Naive thymus-derived CD4-positive, alpha-beta T cell (primary cell): ENCODE data around the gene ITGA3. TPM values are rescaled to one million over a fixed set of nuclear protein-coding genes. Genes with fewer than 3 reads are reported as not detected.

ENCODE experiments used
- ATAC-seq: fragments of 150-1000 bp; cut with Tn5 transposase; 2 replicates; pipeline ENCODE4 v1.10.0; 2021; ENCODE audit warnings: mild to moderate bottlenecking, moderate library complexity
- CTCF ChIA-PET: fragments of 350-600 bp; sonication (Branson Sonifier 250); formaldehyde crosslinking; loops from one replicate; lab custom pipeline; 2021; ENCODE audit warnings: antibody characterized with exemption; lab: Charles Lee
- POLR2A ChIA-PET: fragments of 350-600 bp; sonication (Branson Sonifier 250); formaldehyde crosslinking; loops from one replicate; lab custom pipeline; 2021; ENCODE audit warnings: antibody characterized with exemption, inconsistent platforms; lab: Charles Lee
- DNase-seq, 9 donors: peaks; one replicate each; pipeline versions ENCODE4 v3.0.0 to v3.0.0-alpha.2; 2020 to 2022; ENCODE audit warnings: mixed read lengths in 1 of 9
- H3K27ac ChIP-seq: one replicate; pipeline ENCODE4 v1.7.0; 2013; ENCODE audit warnings: mild to moderate bottlenecking, low read depth, low read length, moderate library complexity
- H3K27me3 ChIP-seq, 2 donors: one replicate each; pipeline ENCODE4 v1.7.0; 2013; ENCODE audit warnings: low read length in 2 of 2, mild to moderate bottlenecking in 2 of 2, moderate library complexity in 2 of 2; ENCODE audit not compliant: control insufficient read depth in 2 of 2, insufficient read depth in 2 of 2
- H3K36me3 ChIP-seq, 3 experiments: 1 replicate in 2 of 3; 2 replicates in 1 of 3; pipeline ENCODE4 v1.7.0; 2013; ENCODE audit warnings: low read length in 3 of 3, mild to moderate bottlenecking in 3 of 3, moderate library complexity in 1 of 3; ENCODE audit not compliant: insufficient read depth in 3 of 3, control insufficient read depth in 2 of 3
- H3K4me1 ChIP-seq, 2 donors: one replicate each; pipeline ENCODE4 v1.7.0; 2013; ENCODE audit warnings: low read length in 2 of 2, mild to moderate bottlenecking in 2 of 2, moderate library complexity in 1 of 2; ENCODE audit not compliant: control insufficient read depth in 2 of 2, insufficient read depth in 2 of 2
- H3K4me3 ChIP-seq: 2 replicates; pipeline ENCODE4 v1.7.0; 2013; ENCODE audit warnings: mild to moderate bottlenecking, low read length
- H3K9me3 ChIP-seq, 3 experiments: 1 replicate in 2 of 3; 2 replicates in 1 of 3; pipeline ENCODE4 v1.7.0; 2013; ENCODE audit warnings: low read length in 3 of 3; ENCODE audit not compliant: control insufficient read depth in 2 of 3
- H3K27ac Mint-ChIP-seq, 9 donors: one replicate each; pipeline ENCODE4 v1.8.0; 2020 to 2022; ENCODE audit warnings: mixed read lengths in 9 of 9, mild to moderate bottlenecking in 8 of 9, moderate library complexity in 5 of 9, inconsistent platforms in 2 of 9
- H3K27me3 Mint-ChIP-seq, 5 donors: one replicate each; pipeline ENCODE4 v1.8.0; 2021 to 2022; ENCODE audit warnings: mixed read lengths in 5 of 5, mild to moderate bottlenecking in 1 of 5
- H3K36me3 Mint-ChIP-seq, 5 donors: one replicate each; pipeline ENCODE4 v1.8.0; 2020 to 2022; ENCODE audit warnings: mixed read lengths in 5 of 5, mild to moderate bottlenecking in 3 of 5, inconsistent platforms in 1 of 5
- H3K4me1 Mint-ChIP-seq, 7 donors: one replicate each; pipeline ENCODE4 v1.8.0; 2020 to 2022; ENCODE audit warnings: mixed read lengths in 7 of 7, mild to moderate bottlenecking in 3 of 7, inconsistent platforms in 1 of 7
- H3K4me3 Mint-ChIP-seq, 10 donors: one replicate each; pipeline ENCODE4 v1.8.0; 2020 to 2022; ENCODE audit warnings: mild to moderate bottlenecking in 10 of 10, mixed read lengths in 10 of 10, moderate library complexity in 6 of 10, inconsistent platforms in 2 of 10
- H3K9me3 Mint-ChIP-seq, 11 donors: one replicate each; pipeline ENCODE4 v1.8.0; 2020 to 2022; ENCODE audit warnings: mixed read lengths in 11 of 11, mild to moderate bottlenecking in 4 of 11, inconsistent platforms in 1 of 11, moderate library complexity in 1 of 11
- intact Hi-C, 2 donors: fragments of 100-400 bp; cut with micrococcal nuclease; formaldehyde crosslinking; loops; one replicate each; pipeline ENCODE4 v1.15.1; 2023
- polyA plus RNA-seq, 2 donors: library from polyadenylated mRNA; unstranded; fragments of 300-500 nt; fragmentation: Illumina TruSeq; gene quantifications; one replicate each; pipeline ENCODE4 v1.2.3, GENCODE V29; 2021
- total RNA-seq, 6 experiments: library from RNA in 5 of 6; stranded (reverse) in 5 of 6; gene quantifications; 1 replicate in 5 of 6; 2 replicates in 1 of 6; pipeline ENCODE4 v1.2.3 and lab custom pipeline; 2021 to 2026

The ITGA3 gene
- total and polyA plus RNA-seq, 7 experiments from 2014 or later = 1.4 to 14.6 (median 5.4) TPM

- no peak overlapping the region for H3K27ac Mint-ChIP-seq
These were observed 61.5 kb downstream of the ITGA3 start for GRCh38 chr17:50117202-50118051.

GRCh38 chr17:50118076-50118827 lies 62.3 kb downstream of the ITGA3 start:
- no peaks in the 10 kb centered on the region for H3K36me3 Mint-ChIP-seq
- H3K4me1 Mint-ChIP-seq = peaks cover 7 to 18% (median 13%) of the 10 kb centered on the region in 7 donors
- ChIA-PET CTCF (interaction anchor here (0.8 to 1.7 kb wide), 2 partner anchors 24 to 40 kb away, joined by 4 to 6 read pairs; no protein-coding TSS in a partner anchor), POLR2A (interaction anchor here (0.7 kb wide), 1 partner anchor 26 kb away, joined by 4 read pairs; no protein-coding TSS in a partner anchor)
- H3K27me3 Mint-ChIP-seq = peaks cover 24 to 75% (median 32%) of the 10 kb centered on the region in 5 donors
- Histone ChIP-seq H3K27ac (no peak overlapping the region), H3K9me3 (no peaks in the 10 kb centered on the region), H3K4me1 (peaks cover 0 to 4% of the 10 kb centered on the region in 2 donors), H3K27me3 (peaks cover 4 to 9% of the 10 kb centered on the region in 2 donors), H3K36me3 (no peaks in the 10 kb centered on the region), H3K4me3 (no peak overlapping the region)
- H3K9me3 Mint-ChIP-seq = peaks cover 0 to 5% (median 0%) of the 10 kb centered on the region in 11 donors
- no peak for DNase-seq
- ATAC-seq = no peak
- peak overlapping the region in 2 of 10 donors; percentile 20 to 49 for H3K4me3 Mint-ChIP-seq
- intact Hi-C loops = no loop called here
- H3K27ac Mint-ChIP-seq = peak overlapping the region in 1 of 9 donors; percentile 39

More at GRCh38 chr17:50117202-50118051, 61.5 kb downstream of the ITGA3 start:
- H3K27me3 ChIP-seq = peaks cover 4 to 9% of the 10 kb centered on the region in 2 donors
- H3K9me3 ChIP-seq = no peaks in the 10 kb centered on the region
- peaks cover 0 to 4% of the 10 kb centered on the region in 2 donors for H3K4me1 ChIP-seq
- peaks cover 7 to 18% (median 12%) of the 10 kb centered on the region in 7 donors for H3K4me1 Mint-ChIP-seq
- ATAC-seq = peak; percentile 94
- peak overlapping the region in 9 of 10 donors; percentile 32 to 73 (median 62) for H3K4me3 Mint-ChIP-seq
- H3K4me3 ChIP-seq = peak overlapping the region; percentile 30
- intact Hi-C loops = loop anchor here in 1 of 2 donors (1.0 kb wide), 4 partner anchors 22 to 180 kb away; partner anchors contain the start of gene PDK2
- no peak overlapping the region for H3K27ac ChIP-seq
- no peaks in the 10 kb centered on the region for H3K36me3 Mint-ChIP-seq
- peaks cover 24 to 68% (median 32%) of the 10 kb centered on the region in 5 donors for H3K27me3 Mint-ChIP-seq
- peak; percentile 38 to 70 (median 58) for DNase-seq
- H3K36me3 ChIP-seq = no peaks in the 10 kb centered on the region
- ChIA-PET CTCF (interaction anchor here (0.6 to 3.7 kb wide), 10 partner anchors 20 to 71 kb away, joined by 3 to 12 read pairs (median 3); no protein-coding TSS in a partner anchor), POLR2A (interaction anchor here (0.6 kb wide), 1 partner anchor 561 kb away, joined by 3 read pairs; no protein-coding TSS in a partner anchor)
- H3K9me3 Mint-ChIP-seq = peaks cover 0 to 5% (median 0%) of the 10 kb centered on the region in 11 donors

- H3K4me1 ChIP-seq = peaks cover 0 to 4% of the 10 kb centered on the region in 2 donors
- ChIA-PET POLR2A (interaction anchor here (0.7 kb wide), 1 partner anchor 27 kb away, joined by 4 read pairs; no protein-coding TSS in a partner anchor), CTCF (interaction anchor here (1.7 kb wide), 1 partner anchor 25 kb away, joined by 6 read pairs; no protein-coding TSS in a partner anchor)
- Mint-ChIP-seq H3K27ac (no peak overlapping the region), H3K9me3 (peaks cover 0 to 5% (median 0%) of the 10 kb centered on the region in 11 donors), H3K27me3 (peaks cover 24 to 76% (median 32%) of the 10 kb centered on the region in 5 donors), H3K4me3 (peak overlapping the region in 1 of 10 donors; percentile 20), H3K4me1 (peaks cover 7 to 18% (median 13%) of the 10 kb centered on the region in 7 donors), H3K36me3 (no peaks in the 10 kb centered on the region)
- no peak for DNase-seq
- no peaks in the 10 kb centered on the region for H3K36me3 ChIP-seq
- H3K27me3 ChIP-seq = peaks cover 4 to 9% of the 10 kb centered on the region in 2 donors
- H3K4me3 ChIP-seq = no peak overlapping the region
- H3K27ac ChIP-seq = no peak overlapping the region
- no peaks in the 10 kb centered on the region for H3K9me3 ChIP-seq
- intact Hi-C loops = no loop called here
- no peak for ATAC-seq
These were observed 62.9 kb downstream of the ITGA3 start for GRCh38 chr17:50118828-50119218.

- H3K9me3 ChIP-seq = no peaks in the 10 kb centered on the region
- peaks cover 4 to 9% of the 10 kb centered on the region in 2 donors for H3K27me3 ChIP-seq
- H3K4me1 ChIP-seq = peaks cover 0 to 4% of the 10 kb centered on the region in 2 donors
- H3K4me1 Mint-ChIP-seq = peaks cover 0 to 9% (median 7%) of the 10 kb centered on the region in 7 donors
- DNase-seq (no peak), ATAC-seq (no peak)
- no peak overlapping the region for H3K27ac ChIP-seq
- H3K36me3 Mint-ChIP-seq = no peaks in the 10 kb centered on the region
- H3K4me3 Mint-ChIP-seq = no peak overlapping the region
- CTCF ChIA-PET = interaction anchor here (1.0 kb wide), 1 partner anchor 49 kb away, joined by 3 read pairs; no protein-coding TSS in a partner anchor
- H3K27me3 Mint-ChIP-seq = peaks cover 18 to 74% (median 26%) of the 10 kb centered on the region in 5 donors
- intact Hi-C loops = no loop called here
- peaks cover 0 to 7% (median 0%) of the 10 kb centered on the region in 11 donors for H3K9me3 Mint-ChIP-seq
- POLR2A ChIA-PET = no interaction called here
- H3K27ac Mint-ChIP-seq = no peak overlapping the region
- no peak overlapping the region for H3K4me3 ChIP-seq
- H3K36me3 ChIP-seq = no peaks in the 10 kb centered on the region
These were observed 64.8 kb downstream of the ITGA3 start for GRCh38 chr17:50120475-50121253.

- ChIA-PET CTCF (interaction anchor here (0.6 to 1.0 kb wide), 4 partner anchors 16 to 93 kb away, joined by 3 read pairs; no protein-coding TSS in a partner anchor), POLR2A (interaction anchor here (1.0 kb wide), 1 partner anchor 11 kb away, joined by 3 read pairs; no protein-coding TSS in a partner anchor)
- no peaks in the 10 kb centered on the region for H3K9me3 ChIP-seq
- ATAC-seq = no peak
- H3K4me3 Mint-ChIP-seq = no peak overlapping the region
- intact Hi-C loops = no loop called here
- H3K27me3 ChIP-seq = no peaks in the 10 kb centered on the region
- no peaks in the 10 kb centered on the region for H3K36me3 ChIP-seq
- peaks cover 0 to 5% (median 3%) of the 10 kb centered on the region in 7 donors for H3K4me1 Mint-ChIP-seq
- no peak for DNase-seq
- no peak overlapping the region for H3K4me3 ChIP-seq
- no peak overlapping the region for H3K27ac ChIP-seq
- no peak overlapping the region for H3K27ac Mint-ChIP-seq
- H3K4me1 ChIP-seq = no peaks in the 10 kb centered on the region
- peaks cover 18 to 68% (median 19%) of the 10 kb centered on the region in 5 donors for H3K27me3 Mint-ChIP-seq
- no peaks in the 10 kb centered on the region for H3K36me3 Mint-ChIP-seq
- peaks cover 0 to 5% (median 0%) of the 10 kb centered on the region in 11 donors for H3K9me3 Mint-ChIP-seq
These were observed 67.0 kb downstream of the ITGA3 start for GRCh38 chr17:50122945-50123344.
